HS-5 (cell line): ENCODE results near the gene AKAP12.

Experiments used
- DNase-seq: peaks from one replicate; pipeline ENCODE4 v3.0.0-alpha.2; 2012; ENCODE audit warnings: low read depth

Gene AKAP12

GRCh38 chr6:151284548-151285017 is 44.8 kb downstream of the AKAP12 start:
- no peak for DNase-seq

DNA sequence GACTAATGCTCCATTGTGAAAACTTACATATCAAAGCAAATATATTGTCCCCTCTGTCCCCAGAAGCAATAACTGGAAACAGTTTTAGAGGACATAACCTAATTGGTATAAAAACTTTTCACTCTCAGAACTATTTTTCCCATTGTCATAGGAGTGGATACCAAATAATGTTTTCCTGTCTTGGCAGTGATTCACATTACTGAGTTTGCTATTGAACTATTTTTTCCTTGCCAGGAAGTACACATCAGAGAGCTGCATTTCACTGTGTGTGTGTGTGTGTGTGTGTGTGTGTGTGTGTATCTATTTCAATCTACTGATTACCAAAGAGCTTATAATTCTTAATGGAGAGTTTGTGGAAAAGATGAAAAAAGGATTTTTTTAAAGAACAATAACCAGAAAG is 45.4 kb downstream of the AKAP12 start:
- no peak for DNase-seq

GRCh38 chr6:151286214-151286613 is 46.4 kb downstream of the AKAP12 start:
- no peak for DNase-seq

DNA sequence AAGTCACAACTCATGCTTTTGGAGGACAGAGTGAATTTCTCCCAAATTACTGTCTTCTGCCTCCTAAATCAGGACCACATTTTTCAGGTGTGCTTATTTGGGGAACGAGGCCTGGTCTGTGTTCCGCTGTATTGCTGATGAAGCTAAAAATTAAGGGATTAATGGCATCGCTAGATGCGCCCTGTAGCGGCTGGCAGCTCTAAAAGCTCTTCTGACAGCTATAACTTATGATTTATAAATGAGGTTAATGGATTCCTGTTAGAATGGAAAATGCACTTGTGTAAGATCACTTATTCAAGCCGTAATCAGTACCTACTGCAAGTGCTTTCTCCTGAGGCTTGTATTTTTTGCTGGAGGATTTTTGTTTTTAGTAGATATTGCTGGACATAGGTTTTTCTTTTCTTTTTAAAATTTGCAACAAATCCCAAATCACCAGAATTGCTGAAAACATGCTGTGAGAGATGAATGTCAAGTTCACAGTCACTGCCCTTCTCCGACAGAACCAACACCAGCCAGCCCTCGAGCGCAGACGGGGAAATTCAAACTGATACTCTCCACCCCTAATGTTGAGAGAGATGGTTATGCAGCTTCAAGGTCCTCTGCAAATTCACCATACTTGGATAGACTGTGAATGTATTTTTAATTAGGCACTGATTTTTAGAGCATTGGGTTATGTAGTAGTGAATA is 49.1 kb downstream of the AKAP12 start:
- no peak for DNase-seq

GRCh38 chr6:151289399-151290007 is 49.7 kb downstream of the AKAP12 start:
- no peak for DNase-seq

DNA sequence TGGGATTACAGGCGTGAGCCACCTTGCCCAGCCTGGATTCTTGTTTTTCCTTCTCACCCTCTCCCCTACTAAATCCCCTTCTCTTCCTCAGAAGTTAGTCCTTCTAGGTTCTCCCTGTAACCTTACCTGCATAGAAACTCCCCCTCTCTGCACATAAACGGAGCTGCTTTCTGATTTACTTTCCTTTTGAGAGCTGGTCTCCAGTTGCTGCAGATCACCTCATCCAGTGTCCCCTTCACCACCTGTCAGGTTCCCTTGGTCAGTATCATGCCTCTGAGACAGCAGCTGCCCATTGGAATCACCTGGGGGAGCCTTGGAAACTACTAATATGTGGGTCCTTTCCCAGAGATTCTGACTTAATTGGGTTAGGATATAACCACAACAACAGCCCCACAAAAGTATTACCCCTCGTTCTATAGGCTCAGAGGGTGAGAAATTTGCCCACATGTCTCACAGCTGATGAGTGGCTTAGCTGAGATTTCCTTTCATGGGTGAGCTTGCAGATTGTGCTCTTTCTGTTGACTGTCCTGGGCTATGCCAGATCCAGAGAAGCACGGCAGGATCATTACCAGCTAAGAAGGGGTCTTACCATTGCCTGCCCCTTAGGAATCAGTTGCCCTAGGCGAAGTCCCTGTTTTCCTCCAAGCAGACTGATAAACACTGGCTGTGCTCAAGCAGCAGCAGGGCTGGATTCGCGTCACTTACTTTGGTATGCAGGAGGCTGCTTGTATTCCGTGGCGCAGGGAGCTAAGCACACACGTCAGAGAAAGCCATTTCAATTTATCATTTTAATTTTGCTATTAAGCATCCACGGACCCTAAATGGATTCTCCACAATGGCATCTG is 51.3 kb downstream of the AKAP12 start:
- DNase-seq, result no peak

DNA sequence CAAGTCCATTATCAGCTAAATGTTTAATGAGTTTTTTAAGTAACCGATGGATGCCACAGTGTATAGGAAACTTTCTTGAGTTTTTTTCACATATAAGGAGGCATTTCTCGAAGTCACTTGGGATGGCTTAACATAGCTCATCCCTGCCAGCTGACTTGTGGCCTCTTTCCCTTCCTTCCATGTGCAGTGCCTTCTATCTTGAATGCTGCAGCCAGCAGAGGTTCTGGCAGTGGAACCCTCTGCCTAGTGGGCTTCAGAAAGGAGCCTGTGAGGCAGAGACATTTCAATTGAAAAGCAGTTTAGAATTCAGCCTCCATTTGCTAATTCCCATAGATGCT is 51.9 kb downstream of the AKAP12 start:
- no peak for DNase-seq

DNA sequence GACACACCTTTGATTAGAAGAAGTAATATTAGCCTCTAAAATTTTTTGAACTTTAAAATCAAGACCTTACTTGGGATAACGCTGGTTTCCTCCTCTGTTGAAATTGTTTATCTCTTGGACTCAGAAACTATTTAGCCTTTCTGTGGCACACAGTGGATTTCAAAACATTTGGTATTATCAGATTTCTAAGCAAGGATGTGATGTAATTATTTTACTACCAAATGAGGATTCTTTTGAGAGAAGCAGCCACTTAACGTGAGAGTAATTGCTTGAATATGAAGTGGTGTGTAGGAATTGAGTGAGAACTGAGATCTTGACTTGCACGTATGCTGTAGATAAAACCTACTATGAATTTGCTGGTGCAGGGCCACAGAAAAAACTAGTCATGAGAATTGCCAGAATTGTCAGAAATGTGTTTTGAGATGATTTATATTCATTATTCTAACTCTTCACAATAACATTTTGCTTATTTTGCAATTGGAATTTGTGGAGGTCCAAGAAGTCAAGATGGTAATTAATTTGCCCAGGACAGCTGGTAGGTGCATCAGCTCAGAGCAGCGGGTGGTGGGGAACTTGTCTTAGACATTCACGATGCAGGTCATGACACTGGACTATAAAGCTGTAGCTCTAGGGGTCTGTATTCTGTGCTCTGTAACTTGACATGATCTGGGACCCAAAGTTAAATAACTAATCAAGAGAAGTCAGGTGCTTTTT is 53.4 kb downstream of the AKAP12 start:
- DNase-seq, result no peak

DNA sequence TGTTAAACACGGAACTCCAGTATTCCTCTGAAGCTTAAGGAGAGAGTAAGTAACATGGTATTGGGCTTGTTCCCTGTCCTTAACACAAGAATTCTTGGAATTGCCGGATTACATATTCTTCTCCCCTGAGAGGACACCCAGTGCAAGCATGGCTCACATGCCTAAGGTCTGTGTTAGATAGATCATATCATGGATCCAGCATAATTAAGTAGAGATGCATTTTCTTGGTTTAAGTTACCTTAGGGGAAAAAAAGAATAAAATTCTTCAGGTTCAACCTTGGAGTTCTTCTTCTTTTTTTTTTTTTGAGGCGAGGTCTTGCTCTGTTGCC is 53.9 kb downstream of the AKAP12 start:
- DNase-seq, result no peak

DNA sequence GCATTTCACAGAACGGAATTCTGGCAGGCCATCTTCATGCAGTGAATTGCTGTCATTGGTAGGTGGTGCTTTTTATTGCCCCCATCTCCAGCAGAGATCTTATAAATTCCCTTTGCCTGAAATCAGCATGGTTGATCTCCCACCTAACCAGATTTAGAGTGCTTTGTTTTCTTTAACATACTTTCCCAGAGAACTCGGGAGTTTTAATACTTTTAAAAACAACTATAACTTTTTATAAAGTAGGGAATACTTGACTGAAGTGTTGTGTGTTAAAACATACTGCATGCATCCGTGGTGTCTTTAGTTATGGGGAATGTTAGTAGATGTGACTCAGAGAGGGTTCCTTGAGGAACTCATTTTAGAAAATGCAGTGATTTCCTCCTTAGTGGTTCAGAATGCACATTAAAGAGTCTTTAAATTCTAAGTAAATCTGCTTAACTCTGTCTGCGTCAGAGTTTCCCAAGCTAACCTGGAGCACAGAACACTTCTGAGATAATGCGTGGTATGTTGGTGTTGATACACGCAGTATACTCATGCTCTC is 54.9 kb downstream of the AKAP12 start:
- DNase-seq, result no peak

DNA sequence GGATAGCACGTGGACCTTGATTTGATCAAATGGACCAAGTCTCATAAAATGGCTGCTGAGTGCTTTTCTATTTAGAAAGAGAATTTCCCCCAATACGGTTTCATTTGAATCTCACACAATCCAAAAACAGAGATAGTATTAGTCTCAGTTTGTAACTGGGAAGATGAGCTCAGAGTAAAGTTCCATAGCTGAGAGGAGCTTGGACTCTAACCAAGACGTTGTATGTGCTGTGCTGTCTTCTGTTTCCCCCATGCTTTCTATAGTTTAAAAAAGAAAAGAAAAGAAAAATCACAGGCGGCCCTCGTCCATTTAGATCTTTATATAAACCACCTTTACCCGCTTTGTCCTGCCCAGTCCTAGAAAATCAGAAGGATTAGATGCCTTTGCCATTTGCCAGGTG is 58.1 kb downstream of the AKAP12 start:
- no peak for DNase-seq

DNA sequence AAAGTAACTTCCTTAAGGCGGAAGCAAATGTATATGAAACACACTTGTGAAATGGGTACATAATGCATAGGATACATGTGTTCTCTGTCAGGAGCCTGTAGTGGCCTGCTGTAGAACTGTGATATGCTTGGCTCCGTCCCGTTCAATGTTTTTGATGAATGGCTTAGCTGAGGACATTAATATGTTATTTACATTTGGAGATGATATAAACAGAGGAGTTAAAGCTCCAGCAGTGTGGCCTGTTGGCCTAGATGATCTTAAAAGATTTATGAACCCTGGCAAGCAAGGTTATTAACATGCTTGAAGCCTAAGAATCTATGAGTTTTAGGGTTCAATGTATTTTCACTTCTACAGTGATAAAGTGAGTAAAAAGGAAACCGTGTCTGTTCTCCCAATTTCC is 59.2 kb downstream of the AKAP12 start:
- DNase-seq, result no peak

DNA sequence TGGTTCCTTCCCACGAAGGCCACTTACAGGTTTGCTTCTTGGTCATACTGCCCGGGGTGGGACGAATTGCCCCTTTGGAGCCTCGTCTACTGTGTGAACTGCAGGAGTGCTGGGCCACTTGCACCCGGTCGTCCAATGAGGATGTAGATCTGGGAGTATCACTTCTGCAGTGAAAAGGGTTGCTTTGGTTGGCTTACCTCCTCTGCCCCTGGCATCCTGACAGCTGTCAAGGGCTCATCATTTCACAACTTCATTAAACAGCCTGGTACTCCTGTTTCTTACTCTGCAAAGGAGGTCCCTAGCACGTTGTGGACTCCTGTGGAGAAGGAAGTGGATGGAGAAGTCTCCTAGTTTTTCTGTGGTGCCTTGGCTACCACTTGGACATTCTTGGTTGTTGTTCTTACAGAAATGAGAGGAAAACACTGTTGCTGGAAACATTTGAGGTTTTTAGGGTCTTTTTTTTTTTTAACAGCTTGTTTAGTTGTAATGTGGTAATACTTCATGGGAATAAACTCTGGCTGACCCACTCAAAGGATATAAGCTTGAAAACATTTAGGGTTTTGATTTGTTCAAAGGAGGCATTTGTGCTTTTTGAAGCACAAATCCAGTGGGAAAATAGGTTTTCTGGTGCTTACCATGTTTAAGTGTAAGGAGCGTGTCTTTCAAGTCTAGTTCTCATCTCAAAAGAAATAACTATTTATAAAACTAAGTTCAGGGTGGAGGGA is 60.7 kb downstream of the AKAP12 start:
- no peak for DNase-seq

DNA sequence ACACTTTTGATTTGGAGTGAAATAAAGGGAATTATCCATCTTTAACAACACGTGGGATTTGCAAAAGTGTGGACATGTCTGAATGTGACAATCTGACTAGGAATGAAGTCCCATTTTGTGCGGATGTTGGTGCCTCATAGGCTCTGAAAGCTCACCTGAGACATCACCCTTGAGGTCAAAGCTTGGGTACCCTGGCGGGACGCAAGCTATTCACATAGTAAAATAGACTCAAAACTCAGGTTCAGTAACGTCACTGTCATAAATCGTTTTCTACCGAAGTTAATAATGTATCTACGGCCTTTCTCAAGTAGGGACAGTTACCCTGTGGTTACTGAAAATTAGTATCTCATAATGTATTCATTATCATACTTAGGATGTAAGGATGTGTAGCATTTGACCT is 61.8 kb downstream of the AKAP12 start:
- DNase-seq, result no peak

DNA sequence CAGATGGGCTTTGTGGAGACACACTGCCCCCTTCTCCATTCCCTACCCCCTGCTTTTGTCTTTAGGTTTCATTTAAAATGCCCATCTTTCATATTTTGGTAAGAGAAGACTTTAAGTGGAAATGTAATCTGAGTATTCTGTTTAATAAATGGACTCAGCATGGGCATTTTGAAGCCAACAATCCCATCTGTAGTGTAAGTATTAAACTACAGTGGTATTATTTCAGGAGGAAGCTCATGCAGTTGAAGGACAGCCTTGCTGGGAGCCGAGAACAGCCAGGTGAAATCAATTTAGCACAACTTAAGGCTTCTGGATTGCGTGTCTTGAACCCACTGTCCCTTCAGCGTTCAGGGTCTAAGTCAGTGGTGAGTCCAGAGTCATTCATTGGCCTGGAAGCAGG is 63.5 kb downstream of the AKAP12 start:
- no peak for DNase-seq

GRCh38 chr6:151306269-151306783 is 66.6 kb downstream of the AKAP12 start:
- DNase-seq, result no peak

GRCh38 chr6:151307501-151307900 is 67.7 kb downstream of the AKAP12 start:
- DNase-seq, result no peak

DNA sequence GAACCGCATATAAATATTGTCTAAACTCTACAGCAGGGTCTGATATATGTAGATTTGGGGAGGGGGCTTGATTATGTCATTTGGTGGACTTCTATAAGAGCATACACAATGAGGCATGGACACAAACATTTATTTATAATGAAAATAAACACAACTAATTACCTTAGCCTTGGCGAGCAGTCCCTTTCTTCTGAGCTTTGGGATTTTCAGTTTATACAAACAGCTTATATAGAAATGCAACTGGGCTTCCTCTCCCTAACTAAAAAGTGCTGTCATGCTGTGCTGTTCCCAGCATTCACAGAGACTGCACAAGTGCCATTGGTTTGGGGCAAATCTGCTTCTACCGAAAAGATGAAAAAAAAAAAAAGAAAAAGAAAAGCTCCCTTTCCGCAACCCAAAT is 69.9 kb downstream of the AKAP12 start:
- DNase-seq, result no peak

DNA sequence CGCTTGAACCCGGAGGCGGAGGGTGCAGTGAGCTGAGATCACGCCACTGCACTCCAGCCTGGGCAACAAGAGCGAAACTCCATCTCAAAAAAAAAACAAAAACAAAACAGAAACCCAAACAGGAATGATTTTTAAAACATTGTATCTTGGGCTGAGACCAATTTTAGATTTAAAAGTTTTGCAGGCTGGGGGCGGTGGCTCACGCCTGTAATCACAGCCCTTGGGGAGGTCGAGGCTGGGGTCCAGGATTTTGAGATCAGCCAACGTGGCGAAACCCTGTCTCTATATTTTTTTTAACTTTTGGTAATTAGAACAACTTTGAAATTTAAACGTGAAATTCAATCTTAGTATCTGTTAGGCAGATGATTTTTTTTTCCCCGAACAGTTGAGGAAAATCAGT is 70.5 kb downstream of the AKAP12 start:
- no peak for DNase-seq

DNA sequence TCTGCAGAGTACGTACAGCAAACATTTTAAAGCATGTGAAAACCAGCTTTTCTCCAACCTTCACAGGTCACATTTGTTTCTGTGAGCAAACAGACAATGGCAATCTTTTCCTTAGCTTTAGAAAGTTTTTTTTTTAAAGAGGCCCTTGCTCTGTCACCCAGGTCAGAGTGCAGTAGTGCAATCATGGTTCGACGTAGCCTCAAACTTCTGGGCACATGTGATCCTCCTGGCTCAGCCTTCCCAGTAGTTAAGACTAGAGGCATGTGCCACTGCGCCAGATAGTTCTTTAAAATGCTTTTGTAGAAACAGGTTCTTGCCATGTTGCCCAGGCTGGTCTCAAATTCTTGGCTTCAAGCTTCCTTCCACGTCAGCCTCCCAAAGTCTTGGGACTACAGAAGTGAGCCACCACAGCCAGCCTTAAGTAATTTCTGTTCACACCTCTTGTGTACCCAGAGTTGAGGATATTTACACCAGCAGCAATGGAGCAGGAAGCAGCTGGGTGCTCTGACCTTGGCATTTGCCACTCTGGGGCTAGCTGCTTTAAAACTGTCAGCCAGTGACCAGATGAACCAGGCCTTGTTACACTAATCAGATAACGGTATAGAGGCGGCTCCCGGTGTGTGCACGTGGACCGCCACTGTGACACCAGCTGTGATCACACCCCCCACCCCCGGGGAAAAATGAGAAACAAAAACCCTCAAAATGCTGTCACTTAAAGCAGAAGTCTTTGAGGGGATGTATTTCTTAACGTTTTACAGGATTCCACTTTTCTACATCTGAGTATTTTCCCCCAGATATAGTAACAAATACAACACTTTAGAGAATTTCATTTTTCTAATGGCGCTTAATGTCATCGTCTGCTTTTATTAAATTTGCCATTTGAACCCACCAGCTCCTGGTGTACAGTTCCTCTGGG is 71.3 kb downstream of the AKAP12 start:
- no peak for DNase-seq
